WERI-Rb-1 (cell line): Measurements from ENCODE around the gene NAALADL2.
"Not testable (repeated sequence)": the region's sequence is repeated elsewhere in the genome, so short reads cannot be mapped to it uniquely, and the experiment has no call there.

Experiments
- DNase-seq: peaks from one replicate; pipeline ENCODE4 v3.0.0-alpha.2; 2020
- H3K27ac ChIP-seq: fragments of 250-450 bp; sonication (Bioruptor Pico); 2 replicates; pipeline ENCODE4 v1.5.1; 2020; ENCODE audit warnings: mild to moderate bottlenecking, moderate library complexity
- H3K27me3 ChIP-seq: fragments of 250-450 bp; sonication (Bioruptor Pico); 2 replicates; pipeline ENCODE4 v1.5.1; 2021; ENCODE audit warnings: mild to moderate bottlenecking, low read depth, moderate library complexity; ENCODE audit not compliant: insufficient read depth, severe bottlenecking
- H3K36me3 ChIP-seq: fragments of 250-450 bp; sonication (Bioruptor Pico); 2 replicates; pipeline ENCODE4 v1.5.1; 2020; ENCODE audit warnings: mild to moderate bottlenecking, moderate library complexity
- H3K4me3 ChIP-seq: 2 replicates; pipeline ENCODE4 v1.5.1; 2011; ENCODE audit warnings: low read depth, mild to moderate bottlenecking, control low read depth, low read length
- H3K9me3 ChIP-seq: fragments of 250-450 bp; sonication (Bioruptor Pico); 2 replicates; pipeline ENCODE4 v1.5.1; 2021; ENCODE audit warnings: mild to moderate bottlenecking, moderate library complexity; ENCODE audit not compliant: severe bottlenecking
- TF ChIP-seq, protein P1 (sequence below): IDR thresholded peaks from 2 replicates; pipeline ENCODE4 v1.5.1; 2011; ENCODE audit warnings: low read depth, mild to moderate bottlenecking, control low read depth, inconsistent platforms, low read length

NAALADL2 gene

DNA sequence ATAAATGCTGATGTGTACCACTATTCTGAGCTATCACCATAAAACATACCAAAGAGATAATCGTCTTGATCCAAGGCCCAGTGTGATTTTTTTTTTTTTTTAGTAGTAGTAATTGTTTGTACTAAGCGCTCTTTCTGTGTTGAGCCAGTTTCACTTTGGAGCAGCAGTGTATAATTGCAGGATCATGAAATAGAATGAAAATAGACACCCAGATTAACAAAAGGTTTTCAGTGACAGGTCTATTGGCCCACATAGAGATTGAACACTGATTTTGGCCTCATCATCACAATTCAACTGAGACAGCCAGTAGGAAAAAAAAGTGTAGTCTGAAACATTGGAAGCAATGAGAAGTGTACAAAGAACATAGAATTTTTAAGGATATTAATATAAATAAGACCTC lies 749.8 kb downstream of the NAALADL2 start:
- H3K27ac ChIP-seq: no peak overlapping the region
- TF ChIP-seq, protein P1, sequence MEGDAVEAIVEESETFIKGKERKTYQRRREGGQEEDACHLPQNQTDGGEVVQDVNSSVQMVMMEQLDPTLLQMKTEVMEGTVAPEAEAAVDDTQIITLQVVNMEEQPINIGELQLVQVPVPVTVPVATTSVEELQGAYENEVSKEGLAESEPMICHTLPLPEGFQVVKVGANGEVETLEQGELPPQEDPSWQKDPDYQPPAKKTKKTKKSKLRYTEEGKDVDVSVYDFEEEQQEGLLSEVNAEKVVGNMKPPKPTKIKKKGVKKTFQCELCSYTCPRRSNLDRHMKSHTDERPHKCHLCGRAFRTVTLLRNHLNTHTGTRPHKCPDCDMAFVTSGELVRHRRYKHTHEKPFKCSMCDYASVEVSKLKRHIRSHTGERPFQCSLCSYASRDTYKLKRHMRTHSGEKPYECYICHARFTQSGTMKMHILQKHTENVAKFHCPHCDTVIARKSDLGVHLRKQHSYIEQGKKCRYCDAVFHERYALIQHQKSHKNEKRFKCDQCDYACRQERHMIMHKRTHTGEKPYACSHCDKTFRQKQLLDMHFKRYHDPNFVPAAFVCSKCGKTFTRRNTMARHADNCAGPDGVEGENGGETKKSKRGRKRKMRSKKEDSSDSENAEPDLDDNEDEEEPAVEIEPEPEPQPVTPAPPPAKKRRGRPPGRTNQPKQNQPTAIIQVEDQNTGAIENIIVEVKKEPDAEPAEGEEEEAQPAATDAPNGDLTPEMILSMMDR: no peak
- no peak overlapping the region for H3K4me3 ChIP-seq
- H3K9me3 ChIP-seq: no peaks in the 10 kb centered on the region
- no peaks in the 10 kb centered on the region for H3K36me3 ChIP-seq
- no peak for DNase-seq
- no peaks in the 10 kb centered on the region for H3K27me3 ChIP-seq

DNA sequence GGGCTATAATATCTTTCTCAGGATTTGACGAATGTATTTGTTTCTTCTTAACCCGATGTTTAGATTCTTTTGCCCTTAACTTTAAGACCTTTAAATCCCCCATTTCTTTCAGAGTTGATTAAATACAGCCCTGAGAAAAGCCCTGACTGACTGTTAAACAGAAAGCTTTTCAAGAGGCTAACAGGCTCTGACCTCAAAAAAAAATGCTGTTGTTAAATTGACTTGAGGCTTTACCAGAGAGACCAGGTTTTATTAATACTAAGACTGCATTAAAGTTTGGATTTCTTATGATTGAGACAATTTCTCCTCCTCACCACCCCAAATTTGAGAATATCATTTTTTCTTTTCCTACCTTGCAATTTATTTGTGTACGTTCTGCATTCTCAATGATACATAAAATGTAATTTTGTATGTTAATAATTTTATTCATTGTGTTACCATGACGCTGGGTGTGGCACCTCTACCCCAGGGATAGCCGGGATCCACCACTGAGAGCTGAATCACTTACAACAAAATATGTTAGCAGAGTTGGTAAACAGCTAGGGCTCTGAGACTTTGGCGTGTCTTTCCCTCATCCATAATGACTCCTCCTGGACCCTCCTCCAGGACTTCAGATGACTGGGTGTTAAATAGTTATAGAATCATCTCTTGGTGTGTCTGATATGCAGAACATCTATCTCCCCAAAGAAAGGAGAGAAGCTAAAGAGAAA lies 753.5 kb downstream of the NAALADL2 start:
- H3K27me3 ChIP-seq: no peaks in the 10 kb centered on the region
- H3K9me3 ChIP-seq: no peaks in the 10 kb centered on the region
- DNase-seq: no peak
- TF ChIP-seq, protein P1: no peak
- H3K27ac ChIP-seq: no peak overlapping the region
- no peaks in the 10 kb centered on the region for H3K36me3 ChIP-seq
- H3K4me3 ChIP-seq: no peak overlapping the region

DNA sequence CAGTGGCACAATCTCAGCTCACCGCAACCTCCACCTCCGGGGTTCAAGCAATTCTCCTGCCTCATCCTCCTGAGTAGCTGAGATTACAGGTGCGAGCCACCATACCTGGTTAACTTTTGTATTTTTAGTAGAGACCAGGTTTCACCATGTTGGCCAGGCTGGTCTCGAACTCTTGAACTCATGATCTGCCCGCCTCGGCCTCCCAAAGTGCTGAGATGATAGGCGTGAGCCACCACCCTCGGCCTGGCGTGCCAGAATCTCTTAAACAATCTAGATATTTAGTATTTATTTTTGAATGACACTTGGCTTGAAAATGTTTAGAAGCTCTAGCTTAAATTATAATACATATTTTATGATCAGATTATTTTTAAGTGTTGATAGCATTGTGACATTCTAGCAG lies 755.0 kb downstream of the NAALADL2 start:
- H3K4me3 ChIP-seq, H3K27me3 ChIP-seq, H3K36me3 ChIP-seq, H3K9me3 ChIP-seq, H3K27ac ChIP-seq, DNase-seq: not testable (repeated sequence)

DNA sequence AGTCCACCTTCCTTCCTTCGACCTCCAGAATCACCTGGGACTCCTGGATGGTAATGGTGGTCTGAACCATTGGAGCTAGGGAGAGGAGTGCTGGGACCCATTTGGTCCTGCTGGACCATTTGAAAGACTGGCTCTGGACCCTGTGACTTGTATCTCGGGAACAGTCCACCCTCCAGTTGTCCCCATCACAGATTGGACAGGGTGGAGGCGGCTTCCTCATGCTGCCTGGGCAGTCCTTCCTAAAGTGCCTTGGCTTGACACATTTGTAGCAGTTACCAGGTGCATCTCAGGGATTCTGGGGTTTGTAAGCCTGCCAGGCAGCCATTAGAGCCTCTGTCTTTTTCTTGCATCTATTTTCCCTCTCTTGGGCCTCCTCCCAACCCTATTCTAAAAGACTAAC lies 758.1 kb downstream of the NAALADL2 start:
- Histone ChIP-seq H3K36me3 (no peaks in the 10 kb centered on the region), H3K27me3 (no peaks in the 10 kb centered on the region), H3K9me3 (no peaks in the 10 kb centered on the region), H3K27ac (no peak overlapping the region), H3K4me3 (no peak overlapping the region)
- TF ChIP-seq, protein P1: no peak
- no peak for DNase-seq

DNA sequence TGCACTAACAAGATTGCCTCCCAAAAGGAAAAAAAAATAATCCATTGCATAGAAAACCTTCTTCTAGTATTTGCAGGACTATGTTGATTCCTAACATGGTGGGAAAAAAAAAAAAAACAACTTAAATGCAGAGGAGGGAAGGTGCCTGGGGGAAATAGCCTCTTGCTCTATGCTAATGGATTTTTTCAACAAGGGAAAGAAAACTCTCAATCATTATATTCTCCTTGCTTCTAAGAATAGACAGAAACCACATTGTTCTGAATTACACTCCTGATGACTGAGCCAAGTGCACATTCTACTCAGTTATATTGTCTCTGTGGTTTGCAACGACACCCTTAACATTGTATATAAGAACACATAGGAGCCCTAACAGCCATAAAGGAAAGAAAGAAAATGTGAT lies 760.2 kb downstream of the NAALADL2 start:
- H3K27me3 ChIP-seq: no peaks in the 10 kb centered on the region
- no peaks in the 10 kb centered on the region for H3K9me3 ChIP-seq
- H3K36me3 ChIP-seq: no peaks in the 10 kb centered on the region
- no peak overlapping the region for H3K27ac ChIP-seq
- TF ChIP-seq, protein P1: no peak
- H3K4me3 ChIP-seq: no peak overlapping the region
- no peak for DNase-seq

DNA sequence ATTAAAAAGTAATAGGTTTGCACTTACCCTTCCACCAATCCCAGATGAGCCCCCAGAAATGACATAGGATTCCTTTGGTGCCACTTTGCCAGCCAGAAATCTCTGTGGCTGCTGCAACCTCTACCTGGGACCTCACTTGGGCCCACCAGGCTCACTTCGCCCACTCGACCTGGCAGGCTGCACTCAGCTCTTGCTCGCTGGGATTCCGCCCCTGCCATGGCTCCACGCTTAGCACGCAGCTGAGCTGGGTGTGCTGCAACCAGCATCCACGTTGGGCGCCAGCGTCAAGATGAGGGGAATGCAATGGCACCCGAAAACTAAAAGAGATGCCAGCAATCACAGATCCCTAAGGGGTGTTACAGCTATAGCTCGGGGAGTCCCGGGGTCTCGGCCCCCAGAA lies 761.0 kb downstream of the NAALADL2 start:
- no peak overlapping the region for H3K4me3 ChIP-seq
- H3K36me3 ChIP-seq: no peaks in the 10 kb centered on the region
- TF ChIP-seq, protein P1: no peak

More for the DNA sequence above, 761.0 kb downstream of the NAALADL2 start:
- no peak overlapping the region for H3K27ac ChIP-seq
- H3K27me3 ChIP-seq: no peaks in the 10 kb centered on the region
- H3K9me3 ChIP-seq: no peaks in the 10 kb centered on the region
- DNase-seq: no peak
